Measurements from ENCODE around the gene LILRA5. TPM values are rescaled to one million over a fixed set of nuclear protein-coding genes. Genes with fewer than 3 reads are reported as not detected.

The LILRA5 gene
- total and polyA plus RNA-seq, 2 donors (not counting 1 experiment from before 2014, with no cell fraction given) = 1.8 TPM; not detected in 1

GRCh38 chr19:54335979-54336892, 23.3 kb upstream of the LILRA5 start:
- no peaks in the 10 kb centered on the region for H3K27me3 Mint-ChIP-seq
- ATAC-seq (ENCODE audit: low read depth) = no peak
- no peaks in the 10 kb centered on the region for H4K20me1 ChIP-seq (ENCODE audit: control insufficient read depth, insufficient read depth, low read length, poor library complexity, severe bottlenecking)
- H3K27ac Mint-ChIP-seq = peak overlapping the region; percentile 81
- TF ChIP-seq EZH2 (IDR thresholded peaks at IDR 0.05; ENCODE audit: borderline replicate concordance, insufficient read depth, low read depth, low read length, poor library complexity, severe bottlenecking) (no peak), CTCF (IDR thresholded peaks at IDR 0.05) (no peak)
- no peaks in the 10 kb centered on the region for H3K27me3 ChIP-seq (replicated peaks in 1 of 4; ENCODE audit: control extremely low read depth in 1 of 4, control insufficient read depth in 3 of 4, insufficient read depth in 4 of 4, low read length in 3 of 4)
- H3K4me3 ChIP-seq (ENCODE audit: control extremely low read depth in 1 of 5, extremely low read depth in 1 of 5, insufficient read depth in 1 of 5, low read depth in 2 of 5, low read length in 4 of 5) = no peak overlapping the region
- no peak overlapping the region for H3K9ac ChIP-seq (ENCODE audit: low read length)
- 78% methylated on average over 6 of the region's 12 CpGs for WGBS (ENCODE audit: insufficient coverage)
- peak overlapping the region in 1 of 2 donors; percentile 47 for H3K27ac ChIP-seq (ENCODE audit: low read length in 2 of 2)
- no peak overlapping the region for H3K4me2 ChIP-seq (replicated peaks; ENCODE audit: low read depth, low read length, poor library complexity, severe bottlenecking)
- H3K4me3 Mint-ChIP-seq = no peak overlapping the region
- H3K9me3 ChIP-seq (ENCODE audit: control extremely low read depth in 1 of 3, control insufficient read depth in 2 of 3, insufficient read depth in 1 of 3, low read length in 2 of 3) = no peaks in the 10 kb centered on the region
- CTCF ChIA-PET = interaction anchor here (1.1 to 1.3 kb wide), 2 partner anchors 8 to 17 kb away, joined by 3 read pairs; no protein-coding TSS in a partner anchor
- H3K36me3 ChIP-seq (replicated peaks in 1 of 2; ENCODE audit: control extremely low read depth in 1 of 2, control insufficient read depth in 1 of 2, extremely low read depth in 1 of 2, insufficient read depth in 2 of 2, low read length in 1 of 2) = no peaks in the 10 kb centered on the region
- H3K4me1 ChIP-seq (ENCODE audit: control insufficient read depth in 2 of 2, insufficient read depth in 2 of 2, low read length in 2 of 2) = peaks cover 47 to 52% of the 10 kb centered on the region in 2 donors
- no peaks in the 10 kb centered on the region for H3K9me3 Mint-ChIP-seq (ENCODE audit: insufficient read depth)
- intact Hi-C loops (cut with micrococcal nuclease) = no loop called here
- H3K79me2 ChIP-seq (ENCODE audit: control insufficient read depth, insufficient read depth, low read length) = no peaks in the 10 kb centered on the region
- peaks cover 67% of the 10 kb centered on the region for H3K4me1 Mint-ChIP-seq
- no peak for DNase-seq
- no peak overlapping the region for H2AFZ ChIP-seq (ENCODE audit: insufficient read depth, low read depth, low read length, poor library complexity, severe bottlenecking)
- POLR2A ChIA-PET = no interaction called here

- ATAC-seq (ENCODE audit: low read depth) (no peak), DNase-seq (no peak)
- no peaks in the 10 kb centered on the region for H4K20me1 ChIP-seq (ENCODE audit: control insufficient read depth, insufficient read depth, low read length, poor library complexity, severe bottlenecking)
- Mint-ChIP-seq H3K27ac (peak overlapping the region; percentile 43), H3K4me3 (no peak overlapping the region), H3K27me3 (no peaks in the 10 kb centered on the region), H3K9me3 (ENCODE audit: insufficient read depth) (no peaks in the 10 kb centered on the region), H3K4me1 (peaks cover 57% of the 10 kb centered on the region)
- 88% methylated on average over 1 of the region's 5 CpGs for WGBS (ENCODE audit: insufficient coverage)
- H3K4me1 ChIP-seq (ENCODE audit: control insufficient read depth in 2 of 2, insufficient read depth in 2 of 2, low read length in 2 of 2) = peaks cover 36 to 42% of the 10 kb centered on the region in 2 donors
- POLR2A ChIA-PET = no interaction called here
- TF ChIP-seq CTCF (IDR thresholded peaks at IDR 0.05) (no peak), EZH2 (IDR thresholded peaks at IDR 0.05; ENCODE audit: borderline replicate concordance, insufficient read depth, low read depth, low read length, poor library complexity, severe bottlenecking) (no peak)
- no peak overlapping the region for H3K4me3 ChIP-seq (ENCODE audit: control extremely low read depth in 1 of 5, extremely low read depth in 1 of 5, insufficient read depth in 1 of 5, low read depth in 2 of 5, low read length in 4 of 5)
- H3K79me2 ChIP-seq (ENCODE audit: control insufficient read depth, insufficient read depth, low read length) = no peaks in the 10 kb centered on the region
- H3K36me3 ChIP-seq (replicated peaks in 1 of 2; ENCODE audit: control extremely low read depth in 1 of 2, control insufficient read depth in 1 of 2, extremely low read depth in 1 of 2, insufficient read depth in 2 of 2, low read length in 1 of 2) = no peaks in the 10 kb centered on the region
- no peaks in the 10 kb centered on the region for H3K27me3 ChIP-seq (replicated peaks in 1 of 4; ENCODE audit: control extremely low read depth in 1 of 4, control insufficient read depth in 3 of 4, insufficient read depth in 4 of 4, low read length in 3 of 4)
- H3K4me2 ChIP-seq (replicated peaks; ENCODE audit: low read depth, low read length, poor library complexity, severe bottlenecking) = no peak overlapping the region
- H3K9me3 ChIP-seq (ENCODE audit: control extremely low read depth in 1 of 3, control insufficient read depth in 2 of 3, insufficient read depth in 1 of 3, low read length in 2 of 3) = no peaks in the 10 kb centered on the region
- no peak overlapping the region for H3K27ac ChIP-seq (ENCODE audit: low read length in 2 of 2)
- CTCF ChIA-PET = no interaction called here
- intact Hi-C loops (cut with micrococcal nuclease) = no loop called here
- H2AFZ ChIP-seq (ENCODE audit: insufficient read depth, low read depth, low read length, poor library complexity, severe bottlenecking) = no peak overlapping the region
- H3K9ac ChIP-seq (ENCODE audit: low read length) = no peak overlapping the region
Measured at GRCh38 chr19:54335164-54335563, 22.2 kb upstream of the LILRA5 start.
